ENCODE results near the gene SERPINA3.
"Not testable (repeated sequence)": the region's sequence is repeated elsewhere in the genome, so short reads cannot be mapped to it uniquely, and the experiment has no call there.

Gene SERPINA3

GRCh38 chr14:94594441-94594840 lies 17.8 kb upstream of the SERPINA3 start:
- ATAC-seq (replicated peaks) (no peak), DNase-seq (no peak)
- Mint-ChIP-seq H3K4me1 (no peaks in the 10 kb centered on the region), H3K36me3 (no peaks in the 10 kb centered on the region), H3K27me3 (peaks cover 9 to 13% of the 10 kb centered on the region in 2 donors), H3K27ac (no peak overlapping the region), H3K4me3 (no peak overlapping the region), H3K9me3 (peaks cover 5 to 10% of the 10 kb centered on the region in 2 donors)

GRCh38 chr14:94595912-94596311 lies 16.3 kb upstream of the SERPINA3 start:
- H3K4me1 Mint-ChIP-seq = no peaks in the 10 kb centered on the region
- H3K4me3 Mint-ChIP-seq = no peak overlapping the region
- peaks cover 12 to 13% of the 10 kb centered on the region in 2 donors for H3K27me3 Mint-ChIP-seq
- H3K36me3 Mint-ChIP-seq = no peaks in the 10 kb centered on the region
- no peak for DNase-seq
- no peak overlapping the region for H3K27ac Mint-ChIP-seq
- H3K9me3 Mint-ChIP-seq = peaks cover 4 to 7% of the 10 kb centered on the region in 2 donors
- no peak for ATAC-seq (replicated peaks)

- no peak overlapping the region for H3K4me3 Mint-ChIP-seq
- ATAC-seq (replicated peaks) = no peak
- H3K36me3 Mint-ChIP-seq = no peaks in the 10 kb centered on the region
- no peak overlapping the region for H3K27ac Mint-ChIP-seq
- DNase-seq = no peak
- no peaks in the 10 kb centered on the region for H3K4me1 Mint-ChIP-seq
- H3K27me3 Mint-ChIP-seq = peaks cover 12 to 13% of the 10 kb centered on the region in 2 donors
- peaks cover 3% of the 10 kb centered on the region in 2 donors for H3K9me3 Mint-ChIP-seq
Observed at GRCh38 chr14:94596361-94596760, 15.8 kb upstream of the SERPINA3 start.

- H3K36me3 Mint-ChIP-seq = no peaks in the 10 kb centered on the region
- no peak overlapping the region for H3K27ac Mint-ChIP-seq
- ATAC-seq (replicated peaks) (no peak), DNase-seq (no peak)
- H3K27me3 Mint-ChIP-seq = peaks cover 12 to 13% of the 10 kb centered on the region in 2 donors
- H3K4me1 Mint-ChIP-seq = no peaks in the 10 kb centered on the region
- no peak overlapping the region for H3K4me3 Mint-ChIP-seq
- H3K9me3 Mint-ChIP-seq = peaks cover 0 to 1% of the 10 kb centered on the region in 2 donors
Observed at GRCh38 chr14:94597788-94598187, 14.4 kb upstream of the SERPINA3 start.

- no peak overlapping the region for H3K27ac Mint-ChIP-seq
- no peak for ATAC-seq (replicated peaks)
- no peak overlapping the region for H3K4me3 Mint-ChIP-seq
- no peak for DNase-seq
- peaks cover 12 to 13% of the 10 kb centered on the region in 2 donors for H3K27me3 Mint-ChIP-seq
- peaks cover 0 to 1% of the 10 kb centered on the region in 2 donors for H3K9me3 Mint-ChIP-seq
- no peaks in the 10 kb centered on the region for H3K36me3 Mint-ChIP-seq
- no peaks in the 10 kb centered on the region for H3K4me1 Mint-ChIP-seq
Observed at GRCh38 chr14:94598506-94598815, 13.7 kb upstream of the SERPINA3 start.

- ATAC-seq (replicated peaks) = no peak
- Mint-ChIP-seq H3K27ac (no peak overlapping the region), H3K4me1 (no peaks in the 10 kb centered on the region), H3K9me3 (peaks cover 0 to 1% of the 10 kb centered on the region in 2 donors), H3K4me3 (no peak overlapping the region), H3K36me3 (no peaks in the 10 kb centered on the region), H3K27me3 (peaks cover 12 to 13% of the 10 kb centered on the region in 2 donors)
- no peak for DNase-seq
Observed at GRCh38 chr14:94598816-94599655, 13.2 kb upstream of the SERPINA3 start.

- ATAC-seq (replicated peaks) (no peak), DNase-seq (no peak)
- peaks cover 0 to 1% of the 10 kb centered on the region in 2 donors for H3K9me3 Mint-ChIP-seq
- no peaks in the 10 kb centered on the region for H3K36me3 Mint-ChIP-seq
- H3K27me3 Mint-ChIP-seq = peaks cover 12% of the 10 kb centered on the region in 2 donors
- no peak overlapping the region for H3K4me3 Mint-ChIP-seq
- H3K4me1 Mint-ChIP-seq = no peaks in the 10 kb centered on the region
- no peak overlapping the region for H3K27ac Mint-ChIP-seq
Observed at GRCh38 chr14:94599656-94600004, 12.6 kb upstream of the SERPINA3 start.

GRCh38 chr14:94600148-94600545 lies 12.0 kb upstream of the SERPINA3 start:
- no peak for ATAC-seq (replicated peaks)
- peaks cover 7 to 8% of the 10 kb centered on the region in 2 donors for H3K27me3 Mint-ChIP-seq
- DNase-seq = no peak
- no peak overlapping the region for H3K4me3 Mint-ChIP-seq
- H3K4me1 Mint-ChIP-seq = no peaks in the 10 kb centered on the region
- H3K27ac Mint-ChIP-seq = no peak overlapping the region
- no peaks in the 10 kb centered on the region for H3K36me3 Mint-ChIP-seq
- H3K9me3 Mint-ChIP-seq = peaks cover 0 to 1% of the 10 kb centered on the region in 2 donors

- no peak overlapping the region for H3K27ac Mint-ChIP-seq
- no peaks in the 10 kb centered on the region for H3K4me1 Mint-ChIP-seq
- H3K36me3 Mint-ChIP-seq = no peaks in the 10 kb centered on the region
- peaks cover 0 to 1% of the 10 kb centered on the region in 2 donors for H3K9me3 Mint-ChIP-seq
- DNase-seq = no peak
- ATAC-seq (replicated peaks) = no peak
- peaks cover 0 to 12% of the 10 kb centered on the region in 2 donors for H3K27me3 Mint-ChIP-seq
- H3K4me3 Mint-ChIP-seq = no peak overlapping the region
Observed at GRCh38 chr14:94601884-94602391, 10.3 kb upstream of the SERPINA3 start.

- no peak for DNase-seq
- Mint-ChIP-seq H3K9me3 (peaks cover 0 to 5% of the 10 kb centered on the region in 2 donors), H3K27ac (no peak overlapping the region), H3K27me3 (peaks cover 0 to 17% of the 10 kb centered on the region in 2 donors), H3K4me1 (no peaks in the 10 kb centered on the region), H3K4me3 (no peak overlapping the region), H3K36me3 (no peaks in the 10 kb centered on the region)
- ATAC-seq (replicated peaks) = no peak
Observed at GRCh38 chr14:94602722-94603121, 9.5 kb upstream of the SERPINA3 start.

GRCh38 chr14:94605361-94605760 lies 6.8 kb upstream of the SERPINA3 start:
- peaks cover 5 to 8% of the 10 kb centered on the region in 2 donors for H3K9me3 Mint-ChIP-seq
- no peak overlapping the region for H3K27ac Mint-ChIP-seq
- no peak for DNase-seq
- H3K4me3 Mint-ChIP-seq = no peak overlapping the region
- no peaks in the 10 kb centered on the region for H3K4me1 Mint-ChIP-seq
- ATAC-seq (replicated peaks) = no peak
- peaks cover 0 to 11% of the 10 kb centered on the region in 2 donors for H3K27me3 Mint-ChIP-seq
- no peaks in the 10 kb centered on the region for H3K36me3 Mint-ChIP-seq

GRCh38 chr14:94608966-94609365 lies 3.2 kb upstream of the SERPINA3 start:
- H3K36me3 Mint-ChIP-seq; H3K4me1 Mint-ChIP-seq; H3K9me3 Mint-ChIP-seq; H3K4me3 Mint-ChIP-seq; DNase-seq; ATAC-seq (replicated peaks); H3K27ac Mint-ChIP-seq: not testable (repeated sequence)
- peaks cover 0 to 11% of the 10 kb centered on the region in 2 donors for H3K27me3 Mint-ChIP-seq

- no peaks in the 10 kb centered on the region for H3K36me3 Mint-ChIP-seq
- ATAC-seq (replicated peaks) = no peak
Observed at GRCh38 chr14:94611179-94611578, 1.0 kb upstream of the SERPINA3 start.

GRCh38 chr14:94612580-94613554 lies 676 bp downstream of the SERPINA3 start:
- Mint-ChIP-seq H3K4me1 (no peaks in the 10 kb centered on the region), H3K36me3 (no peaks in the 10 kb centered on the region), H3K27me3 (no peaks in the 10 kb centered on the region), H3K9me3 (peaks cover 6 to 14% of the 10 kb centered on the region in 2 donors), H3K27ac (no peak overlapping the region), H3K4me3 (no peak overlapping the region)
- no peak for ATAC-seq (replicated peaks)
- no peak for DNase-seq

More at GRCh38 chr14:94611179-94611578, 1.0 kb upstream of the SERPINA3 start:
- no peak overlapping the region for H3K4me3 Mint-ChIP-seq
- no peaks in the 10 kb centered on the region for H3K4me1 Mint-ChIP-seq
- no peak for DNase-seq
- peaks cover 5 to 7% of the 10 kb centered on the region in 2 donors for H3K9me3 Mint-ChIP-seq
- H3K27me3 Mint-ChIP-seq = peaks cover 0 to 5% of the 10 kb centered on the region in 2 donors
- no peak overlapping the region for H3K27ac Mint-ChIP-seq

Measured in stimulated activated naive B cell treated with anti-CD40 and anti-IgM and Interleukin-4, amounts not matched to agents 10 μg/mL and 1 μg/mL and 100 μg/mL, for 72 hours (primary cell).